GM19397 (cell line): ENCODE results near the gene ZNF408.

Experiments
- ATAC-seq: cut with Tn5 transposase; IDR thresholded peaks from one replicate; pipeline ENCODE4 v1.9.1; 2021; ENCODE audit warnings: mild to moderate bottlenecking, moderate library complexity; ENCODE audit not compliant: unreplicated experiment

The ZNF408 gene

DNA sequence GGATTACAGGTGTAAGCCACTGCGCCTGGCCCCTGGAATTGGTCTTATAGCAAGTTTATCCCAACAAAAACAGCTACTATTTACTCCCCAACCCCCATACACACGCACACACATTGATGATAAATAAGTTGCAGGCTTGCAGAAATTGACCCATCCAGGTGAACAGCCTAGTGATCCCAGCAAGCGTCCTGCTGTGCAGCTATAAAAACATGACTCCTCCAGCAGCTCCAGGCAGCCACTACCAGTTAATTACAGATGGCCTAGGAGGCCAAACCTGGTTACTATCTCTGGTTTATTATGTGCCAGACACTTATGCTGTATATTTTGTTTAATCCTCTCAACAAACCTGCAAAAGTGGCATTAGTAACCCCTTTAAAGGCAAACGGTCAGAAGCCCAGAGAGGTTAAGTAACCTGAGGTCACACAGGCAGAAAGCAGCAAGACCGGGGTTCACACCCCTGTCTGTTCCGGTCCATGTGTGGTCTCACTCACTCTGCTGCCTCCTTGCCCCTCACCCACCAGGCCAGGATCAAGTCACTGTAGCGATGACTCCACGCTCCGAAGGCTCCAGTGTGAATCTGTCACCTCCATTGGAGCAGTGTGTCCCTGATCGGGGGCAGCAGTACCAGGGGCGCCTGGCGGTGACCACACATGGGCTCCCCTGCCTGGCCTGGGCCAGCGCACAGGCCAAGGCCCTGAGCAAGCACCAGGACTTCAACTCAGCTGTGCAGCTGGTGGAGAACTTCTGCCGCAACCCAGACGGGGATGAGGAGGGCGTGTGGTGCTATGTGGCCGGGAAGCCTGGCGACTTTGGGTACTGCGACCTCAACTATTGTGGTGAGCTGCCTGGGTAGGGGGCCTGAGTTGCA lies 24.7 kb downstream of the ZNF408 start:
- no peak for ATAC-seq

DNA sequence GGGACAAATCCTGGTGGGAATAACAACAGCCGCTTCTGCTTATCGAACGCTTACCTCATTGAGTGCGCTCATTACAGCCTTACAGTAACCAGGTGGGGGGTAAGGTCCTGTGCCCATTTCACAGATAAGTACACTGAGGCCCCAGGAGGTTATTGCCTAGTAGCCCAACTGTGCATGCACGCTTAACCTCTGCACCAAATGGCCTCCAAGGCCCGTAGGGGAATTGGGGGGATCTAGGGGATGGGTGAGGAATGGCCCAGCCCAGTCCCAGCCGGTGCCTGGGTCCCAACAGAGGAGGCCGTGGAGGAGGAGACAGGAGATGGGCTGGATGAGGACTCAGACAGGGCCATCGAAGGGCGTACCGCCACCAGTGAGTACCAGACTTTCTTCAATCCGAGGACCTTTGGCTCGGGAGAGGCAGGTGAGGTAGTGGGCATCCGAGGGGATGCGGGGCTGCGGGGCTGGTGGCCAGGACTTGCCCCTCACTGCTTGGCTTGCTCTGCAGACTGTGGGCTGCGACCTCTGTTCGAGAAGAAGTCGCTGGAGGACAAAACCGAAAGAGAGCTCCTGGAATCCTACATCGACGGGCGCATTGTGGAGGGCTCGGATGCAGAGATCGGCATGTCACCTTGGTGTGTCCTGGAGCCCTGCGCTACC lies 25.5 kb downstream of the ZNF408 start:
- no peak for ATAC-seq

DNA sequence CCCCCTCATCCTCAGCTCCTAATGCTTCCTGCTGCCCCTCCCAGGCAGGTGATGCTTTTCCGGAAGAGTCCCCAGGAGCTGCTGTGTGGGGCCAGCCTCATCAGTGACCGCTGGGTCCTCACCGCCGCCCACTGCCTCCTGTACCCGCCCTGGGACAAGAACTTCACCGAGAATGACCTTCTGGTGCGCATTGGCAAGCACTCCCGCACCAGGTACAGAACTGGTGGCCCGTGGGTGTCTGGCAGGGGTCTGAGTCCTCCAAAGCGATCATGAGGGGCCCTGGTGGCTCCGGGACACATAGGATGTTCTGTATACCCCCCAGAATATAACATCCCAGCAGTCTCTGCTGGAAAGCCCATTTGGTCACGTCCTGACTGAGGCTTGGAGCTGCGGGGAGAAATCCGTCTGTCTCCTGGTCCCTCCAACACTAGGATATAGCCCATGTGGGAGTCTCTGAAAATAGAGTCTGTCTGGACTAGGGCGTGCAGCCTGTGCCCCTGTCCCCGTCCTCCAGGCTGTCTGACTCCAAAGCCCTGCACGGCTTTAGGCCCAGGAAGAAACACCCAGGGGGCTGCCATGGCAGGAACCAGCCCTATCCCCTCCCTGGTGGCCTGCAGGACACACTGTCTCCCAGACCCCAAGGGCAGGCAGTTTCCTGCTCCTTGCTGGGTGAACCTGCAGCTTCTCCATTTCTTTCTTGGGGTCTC lies 27.3 kb downstream of the ZNF408 start:
- no peak for ATAC-seq

DNA sequence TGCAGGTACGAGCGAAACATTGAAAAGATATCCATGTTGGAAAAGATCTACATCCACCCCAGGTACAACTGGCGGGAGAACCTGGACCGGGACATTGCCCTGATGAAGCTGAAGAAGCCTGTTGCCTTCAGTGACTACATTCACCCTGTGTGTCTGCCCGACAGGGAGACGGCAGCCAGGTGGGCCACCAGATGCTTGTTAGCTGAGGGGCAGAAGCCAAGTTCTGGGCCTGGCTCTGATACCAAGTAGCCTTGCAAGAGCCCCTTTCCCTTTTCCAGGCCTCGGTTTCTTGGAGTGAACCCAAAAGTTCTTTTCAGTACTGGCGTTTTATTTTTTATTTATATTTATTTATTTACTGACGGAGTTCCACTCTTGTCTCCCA lies 27.8 kb downstream of the ZNF408 start:
- no peak for ATAC-seq

DNA sequence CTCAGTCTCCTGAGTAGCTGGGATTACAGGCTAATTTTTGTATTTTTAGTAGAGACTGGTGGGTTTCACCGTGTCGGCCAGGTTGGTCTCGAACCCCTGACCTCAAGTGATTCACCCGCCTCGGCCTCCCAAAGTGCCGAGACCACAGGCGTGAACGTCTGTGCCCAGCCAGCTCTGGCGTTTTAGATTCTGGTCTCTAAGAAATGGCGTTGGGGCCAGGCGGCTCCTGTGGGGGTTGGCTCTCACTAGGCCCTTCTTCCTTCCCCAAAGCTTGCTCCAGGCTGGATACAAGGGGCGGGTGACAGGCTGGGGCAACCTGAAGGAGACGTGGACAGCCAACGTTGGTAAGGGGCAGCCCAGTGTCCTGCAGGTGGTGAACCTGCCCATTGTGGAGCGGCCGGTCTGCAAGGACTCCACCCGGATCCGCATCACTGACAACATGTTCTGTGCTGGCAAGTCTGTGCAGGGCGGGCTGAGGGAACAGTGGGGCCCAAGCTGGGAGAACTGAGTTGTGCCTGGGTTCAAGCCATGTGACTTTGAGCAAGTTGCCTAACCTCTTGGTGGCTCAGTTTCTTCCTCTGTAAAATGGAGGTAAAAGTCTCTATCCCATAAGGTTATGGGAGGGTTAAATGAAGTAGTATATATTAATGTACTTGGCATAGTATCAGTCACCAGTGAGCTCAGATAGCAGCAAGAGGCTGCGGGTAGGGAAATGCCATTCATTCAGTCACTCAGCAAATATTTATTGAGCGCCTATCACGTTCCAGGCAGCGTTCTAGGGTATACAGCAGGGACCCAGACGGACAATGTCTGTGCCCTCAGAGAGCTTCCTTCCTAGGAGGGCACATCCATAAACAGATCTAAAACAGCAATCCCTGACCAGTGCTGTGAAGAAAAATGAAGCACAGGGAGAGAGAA lies 28.5 kb downstream of the ZNF408 start:
- no peak for ATAC-seq

DNA sequence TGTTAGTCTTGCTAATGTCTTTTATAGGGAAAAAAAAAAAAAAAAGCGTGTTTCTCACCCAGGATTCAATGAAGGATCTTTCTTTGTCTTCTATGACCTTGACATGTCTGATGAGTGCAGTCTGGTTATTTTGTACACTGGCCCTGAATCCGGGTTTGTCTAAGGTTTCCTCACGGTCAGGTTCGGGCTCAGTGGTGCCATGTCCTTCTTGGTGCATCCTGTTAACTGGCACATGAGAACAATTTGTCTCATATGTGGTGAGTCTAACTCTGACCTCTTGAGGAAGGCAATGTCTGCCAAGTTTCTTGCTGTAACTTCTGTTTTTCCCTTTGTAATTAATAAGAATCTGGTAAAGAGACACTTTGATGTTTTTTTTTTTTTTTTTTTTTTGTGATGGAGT lies 30.7 kb downstream of the ZNF408 start:
- no peak for ATAC-seq

DNA sequence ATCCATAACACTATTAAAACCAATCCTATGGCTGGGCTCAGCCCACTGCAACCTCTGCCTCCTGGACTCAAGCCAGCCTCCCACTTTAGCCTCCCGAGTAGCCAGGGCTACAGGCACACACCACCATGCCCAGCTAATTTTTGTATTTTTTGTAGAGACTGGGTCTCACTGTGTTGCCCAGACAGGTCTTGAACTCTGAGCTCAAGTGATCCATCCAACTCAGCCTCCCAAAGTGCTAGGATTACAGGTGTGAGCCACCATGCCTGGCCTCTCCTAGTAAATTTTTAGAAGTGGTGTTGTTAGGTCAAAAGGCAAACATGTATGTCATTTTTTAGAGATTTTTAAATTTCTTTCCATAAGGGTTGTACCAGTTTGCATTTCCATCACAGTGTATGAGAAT lies 32.4 kb downstream of the ZNF408 start:
- ATAC-seq = no peak

DNA sequence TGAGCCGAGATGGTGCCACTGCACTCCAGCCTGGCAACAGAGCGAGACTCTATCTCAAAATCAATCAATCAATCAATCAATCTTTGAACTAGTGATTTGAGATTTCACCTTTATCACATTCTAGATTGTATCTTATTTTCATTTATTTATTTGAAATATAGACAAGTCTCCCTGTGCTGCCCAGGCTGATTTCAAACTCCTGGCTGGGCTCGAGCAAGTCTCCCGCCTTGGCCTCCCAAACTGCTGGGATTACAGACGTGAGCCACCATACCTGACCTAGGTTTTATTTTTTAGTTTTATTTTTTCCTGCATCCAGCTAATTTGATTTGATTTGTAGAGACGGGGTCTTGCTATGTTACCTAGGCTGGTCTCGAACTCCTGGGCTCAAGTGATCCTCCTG lies 35.3 kb downstream of the ZNF408 start:
- ATAC-seq = no peak

DNA sequence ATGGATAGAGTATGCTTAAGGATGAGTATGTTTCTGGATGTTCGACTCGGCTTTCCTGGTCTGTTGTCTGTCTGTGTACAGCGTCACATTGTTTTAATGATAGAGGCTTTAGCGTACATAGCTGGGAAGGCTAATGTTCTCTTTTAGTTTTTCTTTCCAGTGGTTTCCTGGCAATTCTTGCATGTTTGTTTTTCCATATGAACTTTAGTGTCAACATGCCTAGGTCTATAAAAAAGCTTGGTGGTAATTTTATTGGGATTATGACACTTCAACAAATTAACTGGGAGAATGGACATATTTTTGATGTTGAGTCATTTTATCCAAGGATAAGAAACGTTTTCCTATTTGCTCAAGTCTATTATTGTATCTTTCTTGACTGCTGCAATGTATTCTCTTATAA lies 35.8 kb downstream of the ZNF408 start:
- no peak for ATAC-seq

DNA sequence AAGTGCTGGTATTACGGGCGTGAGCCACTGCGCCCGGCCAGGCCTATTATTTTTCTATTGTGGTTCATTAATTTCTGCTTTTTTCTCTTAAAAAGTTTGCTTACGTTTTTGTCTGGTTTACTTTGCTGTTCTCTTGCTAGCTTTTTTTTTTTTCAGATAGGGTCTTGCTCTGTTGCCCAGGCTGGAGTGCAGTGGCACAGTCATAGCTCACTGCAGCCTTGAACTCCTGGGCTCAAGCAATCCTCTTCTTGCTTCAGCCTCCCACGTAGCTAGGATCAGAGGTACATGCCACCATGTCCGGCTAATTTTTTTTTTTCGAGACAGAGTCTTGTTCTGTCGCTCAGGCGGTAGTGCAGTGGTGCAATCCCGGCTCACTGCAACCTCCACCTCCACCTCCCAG lies 36.9 kb downstream of the ZNF408 start:
- no peak for ATAC-seq

DNA sequence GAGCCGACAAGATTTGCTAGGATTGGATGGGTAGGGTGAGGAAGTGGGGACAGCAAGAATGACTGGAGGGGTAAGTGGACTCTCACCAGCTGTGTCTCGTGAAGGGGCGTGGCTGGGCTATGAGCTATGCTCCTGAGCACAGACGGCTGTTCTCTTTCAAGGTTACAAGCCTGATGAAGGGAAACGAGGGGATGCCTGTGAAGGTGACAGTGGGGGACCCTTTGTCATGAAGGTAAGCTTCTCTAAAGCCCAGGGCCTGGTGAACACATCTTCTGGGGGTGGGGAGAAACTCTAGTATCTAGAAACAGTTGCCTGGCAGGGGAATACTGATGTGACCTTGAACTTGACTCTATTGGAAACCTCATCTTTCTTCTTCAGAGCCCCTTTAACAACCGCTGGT lies 38.1 kb downstream of the ZNF408 start:
- no peak for ATAC-seq

DNA sequence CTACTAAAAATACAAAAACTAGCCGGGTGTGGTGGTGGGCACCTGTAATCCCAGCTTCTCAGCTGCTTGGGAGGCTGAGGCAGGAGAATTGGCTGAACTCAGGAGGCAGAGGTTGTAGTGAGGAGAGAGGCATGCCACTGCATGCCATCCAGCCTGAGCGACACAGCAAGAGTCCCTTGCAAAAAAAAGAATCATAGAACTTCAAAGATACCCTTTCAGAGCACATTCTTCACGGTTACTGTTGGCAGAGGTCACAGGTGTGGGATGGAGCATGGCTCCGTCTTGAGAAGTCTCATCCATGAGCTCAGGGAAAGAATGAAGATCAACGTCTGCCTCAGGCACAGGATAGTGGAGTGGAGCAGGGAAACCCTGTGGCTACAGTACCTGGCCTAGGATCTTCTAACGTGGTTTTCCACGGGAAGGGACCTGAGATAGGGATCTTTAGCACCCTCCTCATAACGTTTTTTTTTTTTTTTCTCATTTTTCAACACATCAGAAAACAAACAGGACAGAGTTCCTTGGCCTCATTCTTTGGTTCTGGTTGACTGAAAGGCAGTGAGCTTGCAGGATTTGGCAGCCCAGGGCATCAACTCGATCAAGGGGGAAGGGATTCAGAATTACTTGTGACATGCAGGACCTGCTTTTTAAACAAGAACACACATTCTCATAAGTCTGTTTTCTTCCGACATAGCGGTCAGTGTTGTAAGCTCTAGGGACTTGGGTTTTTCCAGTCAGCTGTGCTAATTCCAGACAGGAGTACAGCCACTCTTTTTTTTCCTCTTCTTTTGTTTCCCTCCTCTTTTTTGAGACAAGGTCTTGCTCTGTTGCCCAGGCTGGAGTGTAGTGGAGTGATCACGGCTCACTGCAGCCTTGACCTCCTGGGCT lies 41.0 kb downstream of the ZNF408 start:
- ATAC-seq = no peak

DNA sequence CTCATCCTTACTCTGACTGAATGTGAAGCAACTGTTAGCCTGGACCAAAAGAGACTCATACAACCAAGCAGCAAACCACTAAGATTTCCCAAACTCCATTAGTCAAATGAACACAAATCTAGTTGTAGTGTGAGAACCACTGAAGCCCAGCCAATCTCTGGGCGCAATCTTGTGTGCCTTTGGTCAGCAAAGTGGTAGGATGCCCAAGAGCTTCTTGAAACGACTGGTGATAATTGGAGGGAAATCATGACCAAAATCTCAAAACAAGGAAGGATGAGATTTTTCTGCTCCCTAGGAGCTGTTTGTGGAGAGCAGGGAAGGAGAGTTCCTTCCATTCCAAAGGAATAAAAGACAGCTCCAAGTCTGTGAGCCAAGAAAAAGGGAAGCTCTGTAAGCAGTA lies 42.2 kb downstream of the ZNF408 start:
- no peak for ATAC-seq

DNA sequence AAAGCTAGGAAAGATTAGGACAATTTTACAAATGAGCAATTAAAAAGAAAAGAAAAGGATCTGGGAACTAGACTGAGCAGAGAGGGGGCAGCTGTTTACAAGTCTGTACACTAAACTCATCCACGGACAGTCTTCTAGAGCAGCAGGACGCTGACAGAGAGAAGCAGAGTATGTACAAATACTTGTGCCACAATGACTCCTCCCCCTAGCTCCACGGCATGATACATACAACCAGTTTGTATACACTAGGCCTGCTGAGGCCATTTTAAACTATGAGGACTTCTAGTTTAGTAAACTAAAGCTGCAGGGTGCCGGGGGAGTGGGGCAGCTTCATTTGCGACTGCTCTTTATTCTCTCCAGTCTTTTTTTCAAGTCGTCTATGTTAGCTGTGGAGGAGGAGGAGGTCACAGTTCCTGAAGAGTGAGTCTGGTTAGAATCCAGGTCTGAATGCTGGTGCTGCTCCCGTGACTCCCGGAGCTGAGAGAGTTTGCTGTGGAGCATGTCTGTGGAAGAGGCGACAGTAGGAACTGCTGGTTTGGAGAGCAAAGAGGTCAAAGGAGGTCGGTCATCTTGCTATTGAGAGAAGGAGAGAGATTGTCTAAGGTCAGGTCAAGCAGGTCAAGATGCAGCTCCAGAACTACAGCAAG lies 43.0 kb downstream of the ZNF408 start:
- no peak for ATAC-seq

DNA sequence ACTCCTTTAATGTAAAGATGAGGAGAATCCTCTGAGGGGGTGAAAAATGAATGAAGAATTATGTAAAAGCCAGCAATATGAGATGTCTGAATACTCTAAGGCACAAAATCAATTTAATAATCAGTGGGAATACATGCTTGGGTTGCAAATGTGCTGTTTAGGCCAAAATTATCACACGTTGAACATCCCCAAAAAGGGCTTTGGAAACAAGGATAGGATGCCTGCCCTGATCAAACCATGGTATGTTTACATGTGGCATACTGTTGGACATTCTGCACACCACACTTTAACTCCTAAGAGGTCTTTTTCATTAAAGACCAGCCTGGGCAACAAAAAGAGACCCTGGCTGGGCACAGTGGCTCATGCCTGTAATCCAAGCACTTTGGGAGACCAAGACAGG lies 44.5 kb downstream of the ZNF408 start:
- ATAC-seq = no peak

DNA sequence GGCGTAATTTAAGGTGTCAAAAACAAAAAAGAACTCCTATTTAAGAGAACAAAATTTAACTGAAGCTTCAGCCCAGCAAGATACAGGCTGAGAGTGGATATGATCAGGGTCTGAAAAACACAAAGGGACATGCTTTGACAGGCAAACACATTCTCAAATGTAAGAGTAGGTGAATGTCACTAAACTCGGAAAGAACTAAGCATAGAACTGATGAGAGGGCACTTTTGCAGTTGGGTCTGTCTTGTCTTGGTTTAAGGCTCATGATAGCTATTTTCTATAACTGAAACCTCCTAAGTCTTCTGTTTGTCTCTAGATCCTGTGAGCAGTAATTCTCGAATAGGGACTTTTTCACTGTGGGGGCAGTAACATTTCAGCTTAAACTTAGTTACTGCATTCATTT lies 45.2 kb downstream of the ZNF408 start:
- no peak for ATAC-seq

DNA sequence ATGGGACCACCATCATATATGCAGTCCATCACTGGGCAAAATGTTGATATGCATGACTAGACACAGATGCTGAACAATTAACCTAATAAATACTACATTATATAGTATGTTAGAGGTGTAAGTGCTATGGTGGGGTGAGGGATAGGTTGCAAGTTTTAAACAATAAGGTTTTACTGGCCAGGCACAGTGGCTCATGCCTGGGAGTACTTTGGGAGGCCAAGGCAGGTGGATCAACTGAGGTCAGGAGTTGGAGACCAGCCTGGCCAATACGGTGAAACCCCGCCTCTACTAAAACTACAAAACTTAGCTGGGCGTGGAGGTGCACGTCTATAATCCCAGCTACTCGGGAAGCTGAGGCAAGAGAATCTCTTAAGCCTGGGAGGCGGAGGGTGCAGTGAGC lies 46.3 kb downstream of the ZNF408 start:
- no peak for ATAC-seq
